OCI-M2 (cell line): Measurements from ENCODE around the gene LLGL1.

ENCODE experiments used
- DNase-seq: peaks from one replicate; lab custom pipeline; 2025; ENCODE audit not compliant: unreplicated experiment; lab: John Stamatoyannopoulos, UW

LLGL1 gene

GRCh38 chr17:18267927-18268711 lies 42.7 kb downstream of the LLGL1 start:
- DNase-seq = no peak

GRCh38 chr17:18270046-18270931 lies 44.9 kb downstream of the LLGL1 start:
- no peak for DNase-seq

- no peak for DNase-seq
These were observed 51.6 kb downstream of the LLGL1 start for GRCh38 chr17:18277076-18277475.

GRCh38 chr17:18278867-18279266 lies 53.4 kb downstream of the LLGL1 start:
- no peak for DNase-seq

GRCh38 chr17:18280249-18280648 lies 54.8 kb downstream of the LLGL1 start:
- no peak for DNase-seq

- no peak for DNase-seq
These were observed 55.4 kb downstream of the LLGL1 start for GRCh38 chr17:18280766-18281371.

- DNase-seq = no peak
These were observed 56.4 kb downstream of the LLGL1 start for GRCh38 chr17:18281788-18282187.

- no peak for DNase-seq
These were observed 59.9 kb downstream of the LLGL1 start for GRCh38 chr17:18285296-18285695.

- DNase-seq = no peak
These were observed 66.5 kb downstream of the LLGL1 start for GRCh38 chr17:18291718-18292540.
